ENCODE results near the gene TRIM44.

GRCh38 chr11:35635933-35636332 is 26.6 kb upstream of the TRIM44 start:
- TF ChIP-seq CTCF (IDR thresholded peaks at IDR 0.05) = no peak
- no peak for TF ChIP-seq POLR2A (IDR thresholded peaks at IDR 0.05)

Data from testis (tissue), 2 donors.